Thoracic aorta (tissue), 2 donors: ENCODE measurements around the gene DNAH7. TPM values are rescaled to one million over a fixed set of nuclear protein-coding genes. Genes with fewer than 3 reads are reported as not detected.

Source experiments
- ATAC-seq: fragments of 150-250 bp; one replicate; pipeline ENCODE4 v1.8.0; 2017; ENCODE audit warnings: low read depth; ENCODE audit not compliant: insufficient number of reproducible peaks, low FRiP score
- DNase-seq: peaks from one replicate; pipeline ENCODE4 v3.0.0-alpha.2; 2020; ENCODE audit warnings: low spot score
- H3K27ac ChIP-seq, 2 donors: fragments of 200-600 bp; sonication (generic); 1 replicate in 1 of 2; 2 replicates in 1 of 2; pipeline ENCODE4 v1.5.1; 2016; ENCODE audit warnings: mild to moderate bottlenecking in 2 of 2, moderate library complexity in 2 of 2
- H3K27me3 ChIP-seq: fragments of 200-600 bp; sonication (generic); replicated peaks from 2 replicates; pipeline ENCODE4 v1.6.0; 2016; ENCODE audit warnings: mild to moderate bottlenecking; ENCODE audit not compliant: insufficient read depth
- H3K36me3 ChIP-seq: fragments of 200-600 bp; sonication (generic); one replicate; pipeline ENCODE4 v1.5.1; 2016
- H3K4me1 ChIP-seq, 2 donors: fragments of 200-600 bp; sonication (generic); 1 replicate in 1 of 2; 2 replicates in 1 of 2; pipeline versions ENCODE4 v1.5.1 to v1.6.0; 2016; ENCODE audit warnings: low read depth in 2 of 2, mild to moderate bottlenecking in 1 of 2; ENCODE audit not compliant: control insufficient read depth in 1 of 2
- H3K4me3 ChIP-seq: fragments of 200-600 bp; sonication (generic); 2 replicates; pipeline ENCODE4 v1.5.1; 2016; ENCODE audit warnings: mild to moderate bottlenecking
- H3K9me3 ChIP-seq: fragments of 200-600 bp; sonication (generic); 2 replicates; pipeline ENCODE4 v1.5.1; 2016
- CTCF ChIP-seq: fragments of 200-600 bp; sonication (generic); IDR thresholded peaks from one replicate; pipeline ENCODE4 v1.5.1; 2019; ENCODE audit warnings: antibody characterized with exemption
- total RNA-seq, 2 donors: library from RNA; depleted of rRNA; stranded (reverse); fragments of >200 nt; gene quantifications; one replicate each; pipeline versions ENCODE4 v1.1.0 to v1.2.3, GENCODE V29; 2016

Gene DNAH7
- total RNA-seq, 2 donors from 2014 or later, result 0.68 to 2.0 TPM

- ATAC-seq (no peak), DNase-seq (no peak)
- Histone ChIP-seq H3K4me1 (no peaks in the 10 kb centered on the region), H3K27ac (no peak overlapping the region), H3K9me3 (no peaks in the 10 kb centered on the region), H3K27me3 (no peaks in the 10 kb centered on the region), H3K36me3 (peaks cover 5% of the 10 kb centered on the region), H3K4me3 (no peak overlapping the region)
- no peak for TF ChIP-seq CTCF
Measured at GRCh38 chr2:195721042-195721441, 347.6 kb downstream of the DNAH7 start.

- no peaks in the 10 kb centered on the region for H3K4me1 ChIP-seq
- H3K4me3 ChIP-seq, result no peak overlapping the region
- no peaks in the 10 kb centered on the region for H3K9me3 ChIP-seq
- TF ChIP-seq CTCF, result no peak
- DNase-seq (no peak), ATAC-seq (no peak)
- no peaks in the 10 kb centered on the region for H3K27me3 ChIP-seq
- H3K36me3 ChIP-seq, result peaks cover 7% of the 10 kb centered on the region
- H3K27ac ChIP-seq, result no peak overlapping the region
Measured at GRCh38 chr2:195716466-195716865, 352.2 kb downstream of the DNAH7 start.

- Histone ChIP-seq H3K27ac (no peak overlapping the region), H3K4me1 (peaks cover 0 to under 1% of the 10 kb centered on the region in 2 donors), H3K27me3 (no peaks in the 10 kb centered on the region), H3K36me3 (peaks cover 3% of the 10 kb centered on the region), H3K4me3 (no peak overlapping the region), H3K9me3 (no peaks in the 10 kb centered on the region)
- DNase-seq (no peak), ATAC-seq (no peak)
- TF ChIP-seq CTCF, result no peak
Measured at GRCh38 chr2:195711478-195711877, 357.2 kb downstream of the DNAH7 start.

- H3K4me1 ChIP-seq, result peaks cover 0 to 4% of the 10 kb centered on the region in 2 donors
- no peak overlapping the region for H3K4me3 ChIP-seq
- DNase-seq, result no peak
- ATAC-seq, result no peak
- H3K27ac ChIP-seq, result no peak overlapping the region
- TF ChIP-seq CTCF, result no peak
- H3K27me3 ChIP-seq, result no peaks in the 10 kb centered on the region
- peaks cover 2% of the 10 kb centered on the region for H3K36me3 ChIP-seq
- no peaks in the 10 kb centered on the region for H3K9me3 ChIP-seq
Measured at GRCh38 chr2:195709901-195710806, 358.5 kb downstream of the DNAH7 start.

- Histone ChIP-seq H3K4me1 (peaks cover 0 to 4% of the 10 kb centered on the region in 2 donors), H3K27me3 (no peaks in the 10 kb centered on the region), H3K36me3 (no peaks in the 10 kb centered on the region), H3K27ac (no peak overlapping the region), H3K4me3 (no peak overlapping the region), H3K9me3 (no peaks in the 10 kb centered on the region)
- DNase-seq, result no peak
- no peak for TF ChIP-seq CTCF
- no peak for ATAC-seq
Measured at GRCh38 chr2:195706161-195706900, 362.3 kb downstream of the DNAH7 start.
